WTC11 (cell line): ENCODE results near the gene POLR3B. TPM values are rescaled to one million over a fixed set of nuclear protein-coding genes. Genes with fewer than 3 reads are reported as not detected.

Experiments used
- ATAC-seq: fragments of 200-7000 bp; cut with Tn5 transposase; 2 replicates; pipeline ENCODE4 v1.10.0; 2021; ENCODE audit warnings: mild to moderate bottlenecking, moderate library complexity
- CTCF ChIA-PET: fragments of 300-600 bp; sonication (Branson Sonifier 250); formaldehyde crosslinking; loops from one replicate; lab custom pipeline; 2021; ENCODE audit warnings: antibody characterized with exemption; lab: Charles Lee
- POLR2A ChIA-PET: fragments of 350-600 bp; sonication (Branson Sonifier 250); formaldehyde crosslinking; loops from one replicate; lab custom pipeline; 2021; ENCODE audit warnings: antibody characterized with exemption; lab: Charles Lee
- DNase-seq: peaks from one replicate; pipeline ENCODE4 v3.0.0; 2021; ENCODE audit warnings: low spot score
- H3K27ac Mint-ChIP-seq: 2 replicates; pipeline ENCODE4 v1.8.0; 2021; ENCODE audit warnings: mixed read lengths
- H3K27me3 Mint-ChIP-seq: 2 replicates; pipeline ENCODE4 v1.8.0; 2021; ENCODE audit warnings: low read depth, mild to moderate bottlenecking, moderate library complexity, mixed read lengths
- H3K36me3 Mint-ChIP-seq: 2 replicates; pipeline ENCODE4 v1.8.0; 2021; ENCODE audit warnings: mixed read lengths
- H3K4me1 Mint-ChIP-seq: 2 replicates; pipeline ENCODE4 v1.8.0; 2022; ENCODE audit warnings: mixed read lengths
- H3K4me3 Mint-ChIP-seq: 2 replicates; pipeline ENCODE4 v1.8.0; 2021; ENCODE audit warnings: mild to moderate bottlenecking, moderate library complexity, mixed read lengths
- H3K9me3 Mint-ChIP-seq: 2 replicates; pipeline ENCODE4 v1.8.0; 2021; ENCODE audit warnings: mixed read lengths
- ARID4B ChIP-seq: sonication (generic); formaldehyde crosslinking; IDR thresholded peaks from 2 replicates; pipeline ENCODE4 v1.8.0; 2023; ENCODE audit warnings: missing genetic modification reagents, mild to moderate bottlenecking, borderline replicate concordance
- ATF2 ChIP-seq: sonication (generic); formaldehyde crosslinking; IDR thresholded peaks from 2 replicates; pipeline ENCODE4 v1.8.1; 2022; ENCODE audit warnings: low read depth, missing genetic modification reagents, borderline replicate concordance
- ATF6 ChIP-seq: sonication (generic); formaldehyde crosslinking; IDR thresholded peaks from 2 replicates; pipeline ENCODE4 v1.8.1; 2023; ENCODE audit warnings: mild to moderate bottlenecking, missing genetic modification reagents
- CREB1 ChIP-seq: sonication (generic); formaldehyde crosslinking; IDR thresholded peaks from 2 replicates; pipeline ENCODE4 v1.8.0; 2023; ENCODE audit warnings: mild to moderate bottlenecking, missing genetic modification reagents
- E2F5 ChIP-seq: sonication (generic); formaldehyde crosslinking; IDR thresholded peaks from 2 replicates; pipeline ENCODE4 v1.8.1; 2022; ENCODE audit warnings: mild to moderate bottlenecking, moderate library complexity, missing genetic modification reagents
- EMX1 ChIP-seq: fragments of 250-450 bp; sonication (Bioruptor Pico); IDR thresholded peaks from 2 replicates; pipeline ENCODE4 v1.8.0; 2021; ENCODE audit warnings: mild to moderate bottlenecking
- ESRRA ChIP-seq: sonication (generic); formaldehyde crosslinking; IDR thresholded peaks from 2 replicates; pipeline ENCODE4 v1.8.1; 2022; ENCODE audit warnings: mild to moderate bottlenecking, missing genetic modification reagents, borderline replicate concordance
- ETV6 ChIP-seq: sonication (generic); formaldehyde crosslinking; IDR thresholded peaks from 2 replicates; pipeline ENCODE4 v1.8.1; 2022; ENCODE audit warnings: mild to moderate bottlenecking, missing genetic modification reagents
- JUN ChIP-seq: sonication (generic); formaldehyde crosslinking; IDR thresholded peaks from 2 replicates; pipeline ENCODE4 v1.8.0; 2023; ENCODE audit warnings: mild to moderate bottlenecking, missing genetic modification reagents
- KAT7 ChIP-seq: sonication (generic); formaldehyde crosslinking; IDR thresholded peaks from 2 replicates; pipeline ENCODE4 v1.8.1; 2023; ENCODE audit warnings: missing genetic modification reagents, mild to moderate bottlenecking, borderline replicate concordance
- MAX ChIP-seq: sonication (generic); formaldehyde crosslinking; IDR thresholded peaks from 2 replicates; pipeline ENCODE4 v1.8.0; 2022; ENCODE audit warnings: mild to moderate bottlenecking, missing genetic modification reagents
- MXD4 ChIP-seq: fragments of 250-450 bp; sonication (Bioruptor Pico); IDR thresholded peaks from 2 replicates; pipeline ENCODE4 v1.8.0; 2021; ENCODE audit warnings: mild to moderate bottlenecking, moderate library complexity, borderline replicate concordance
- PREB ChIP-seq: sonication (generic); formaldehyde crosslinking; IDR thresholded peaks from 2 replicates; pipeline ENCODE4 v1.8.1; 2022; ENCODE audit warnings: mild to moderate bottlenecking, missing genetic modification reagents, moderate library complexity, borderline replicate concordance
- SMAD3 ChIP-seq: sonication (generic); formaldehyde crosslinking; IDR thresholded peaks from 2 replicates; pipeline ENCODE4 v1.8.0; 2022; ENCODE audit warnings: missing genetic modification reagents, mild to moderate bottlenecking, borderline replicate concordance
- SMAD4 ChIP-seq: sonication (generic); formaldehyde crosslinking; IDR thresholded peaks from 2 replicates; pipeline ENCODE4 v1.8.0; 2022; ENCODE audit warnings: mild to moderate bottlenecking, missing genetic modification reagents
- TP53 ChIP-seq: sonication (generic); formaldehyde crosslinking; IDR thresholded peaks from 2 replicates; pipeline ENCODE4 v1.8.1; 2023; ENCODE audit warnings: mild to moderate bottlenecking, missing genetic modification reagents
- ZMAT4 ChIP-seq: fragments of 250-450 bp; sonication (Bioruptor Pico); IDR thresholded peaks from 2 replicates; pipeline ENCODE4 v1.9.0; 2021; ENCODE audit warnings: mild to moderate bottlenecking
- ZNF121 ChIP-seq: sonication (generic); formaldehyde crosslinking; IDR thresholded peaks from 2 replicates; pipeline ENCODE4 v1.8.0; 2023; ENCODE audit warnings: missing genetic modification reagents
- ZNF232 ChIP-seq: sonication (generic); formaldehyde crosslinking; IDR thresholded peaks from 2 replicates; pipeline ENCODE4 v1.8.0; 2022; ENCODE audit warnings: mild to moderate bottlenecking, missing genetic modification reagents
- ZNF396 ChIP-seq: fragments of 250-450 bp; sonication (Bioruptor Pico); IDR thresholded peaks from 2 replicates; pipeline ENCODE4 v1.8.0; 2021; ENCODE audit warnings: mild to moderate bottlenecking, moderate library complexity, borderline replicate concordance
- ZNF671 ChIP-seq: fragments of 250-450 bp; sonication (Bioruptor Pico); IDR thresholded peaks from 2 replicates; pipeline ENCODE4 v1.8.0; 2021; ENCODE audit warnings: mild to moderate bottlenecking
- total RNA-seq: library from RNA; stranded (reverse); gene quantifications from 3 replicates; pipeline ENCODE4 v1.2.3, GENCODE V29; 2021

The POLR3B gene
- total RNA-seq, 1 experiment from 2014 or later = 9.0 TPM

- TF ChIP-seq ATF6 (CRISPR knock-in tag) (no peak), ZNF232 (no peak), MAX (CRISPR knock-in tag) (no peak), E2F5 (CRISPR knock-in tag) (no peak), ZNF671 (CRISPR knock-in tag) (no peak), SMAD4 (CRISPR knock-in tag) (no peak), KAT7 (no peak), PREB (CRISPR knock-in tag) (no peak), MXD4 (no peak), ZNF396 (CRISPR knock-in tag) (no peak)
- TF ChIP-seq, all 79 proteins: peak for 0
Measured at GRCh38 chr12:106412563-106412962, 55.0 kb downstream of the POLR3B start (continued).

- ChIA-PET CTCF (no interaction called here), POLR2A (no interaction called here)
- no peaks in the 10 kb centered on the region for H3K36me3 Mint-ChIP-seq
- no peak for ATAC-seq
- H3K27ac Mint-ChIP-seq = no peak overlapping the region
- no peak for DNase-seq
- H3K27me3 Mint-ChIP-seq = no peaks in the 10 kb centered on the region
- no peak overlapping the region for H3K4me3 Mint-ChIP-seq
- TF ChIP-seq CREB1 (no peak), PREB (CRISPR knock-in tag) (no peak), EMX1 (CRISPR knock-in tag) (no peak), ATF2 (no peak), SMAD4 (CRISPR knock-in tag) (no peak), ZMAT4 (CRISPR knock-in tag) (no peak), SMAD3 (CRISPR knock-in tag) (no peak), E2F5 (CRISPR knock-in tag) (no peak), ETV6 (CRISPR knock-in tag) (no peak), ARID4B (CRISPR knock-in tag) (no peak), ESRRA (CRISPR knock-in tag) (no peak), JUN (no peak), ZNF121 (no peak), TP53 (CRISPR knock-in tag) (no peak), MXD4 (no peak)
- 0 out of 2 replicates have a peak, but pooled peaks cover 5% of the 10 kb centered on the region for H3K4me1 Mint-ChIP-seq
- H3K9me3 Mint-ChIP-seq = no peaks in the 10 kb centered on the region
Measured at GRCh38 chr12:106415134-106415533, 57.6 kb downstream of the POLR3B start.
